ENCODE data around the gene ATF7IP2. TPM values are rescaled to one million over a fixed set of nuclear protein-coding genes. Genes with fewer than 3 reads are reported as not detected.

Gene ATF7IP2
- total and polyA plus RNA-seq, 2 of the 13 experiments (the other 11 are each of a cell fraction or from before 2014, with no cell fraction given) = 117 to 217 TPM

- TF ChIP-seq, protein P1, sequence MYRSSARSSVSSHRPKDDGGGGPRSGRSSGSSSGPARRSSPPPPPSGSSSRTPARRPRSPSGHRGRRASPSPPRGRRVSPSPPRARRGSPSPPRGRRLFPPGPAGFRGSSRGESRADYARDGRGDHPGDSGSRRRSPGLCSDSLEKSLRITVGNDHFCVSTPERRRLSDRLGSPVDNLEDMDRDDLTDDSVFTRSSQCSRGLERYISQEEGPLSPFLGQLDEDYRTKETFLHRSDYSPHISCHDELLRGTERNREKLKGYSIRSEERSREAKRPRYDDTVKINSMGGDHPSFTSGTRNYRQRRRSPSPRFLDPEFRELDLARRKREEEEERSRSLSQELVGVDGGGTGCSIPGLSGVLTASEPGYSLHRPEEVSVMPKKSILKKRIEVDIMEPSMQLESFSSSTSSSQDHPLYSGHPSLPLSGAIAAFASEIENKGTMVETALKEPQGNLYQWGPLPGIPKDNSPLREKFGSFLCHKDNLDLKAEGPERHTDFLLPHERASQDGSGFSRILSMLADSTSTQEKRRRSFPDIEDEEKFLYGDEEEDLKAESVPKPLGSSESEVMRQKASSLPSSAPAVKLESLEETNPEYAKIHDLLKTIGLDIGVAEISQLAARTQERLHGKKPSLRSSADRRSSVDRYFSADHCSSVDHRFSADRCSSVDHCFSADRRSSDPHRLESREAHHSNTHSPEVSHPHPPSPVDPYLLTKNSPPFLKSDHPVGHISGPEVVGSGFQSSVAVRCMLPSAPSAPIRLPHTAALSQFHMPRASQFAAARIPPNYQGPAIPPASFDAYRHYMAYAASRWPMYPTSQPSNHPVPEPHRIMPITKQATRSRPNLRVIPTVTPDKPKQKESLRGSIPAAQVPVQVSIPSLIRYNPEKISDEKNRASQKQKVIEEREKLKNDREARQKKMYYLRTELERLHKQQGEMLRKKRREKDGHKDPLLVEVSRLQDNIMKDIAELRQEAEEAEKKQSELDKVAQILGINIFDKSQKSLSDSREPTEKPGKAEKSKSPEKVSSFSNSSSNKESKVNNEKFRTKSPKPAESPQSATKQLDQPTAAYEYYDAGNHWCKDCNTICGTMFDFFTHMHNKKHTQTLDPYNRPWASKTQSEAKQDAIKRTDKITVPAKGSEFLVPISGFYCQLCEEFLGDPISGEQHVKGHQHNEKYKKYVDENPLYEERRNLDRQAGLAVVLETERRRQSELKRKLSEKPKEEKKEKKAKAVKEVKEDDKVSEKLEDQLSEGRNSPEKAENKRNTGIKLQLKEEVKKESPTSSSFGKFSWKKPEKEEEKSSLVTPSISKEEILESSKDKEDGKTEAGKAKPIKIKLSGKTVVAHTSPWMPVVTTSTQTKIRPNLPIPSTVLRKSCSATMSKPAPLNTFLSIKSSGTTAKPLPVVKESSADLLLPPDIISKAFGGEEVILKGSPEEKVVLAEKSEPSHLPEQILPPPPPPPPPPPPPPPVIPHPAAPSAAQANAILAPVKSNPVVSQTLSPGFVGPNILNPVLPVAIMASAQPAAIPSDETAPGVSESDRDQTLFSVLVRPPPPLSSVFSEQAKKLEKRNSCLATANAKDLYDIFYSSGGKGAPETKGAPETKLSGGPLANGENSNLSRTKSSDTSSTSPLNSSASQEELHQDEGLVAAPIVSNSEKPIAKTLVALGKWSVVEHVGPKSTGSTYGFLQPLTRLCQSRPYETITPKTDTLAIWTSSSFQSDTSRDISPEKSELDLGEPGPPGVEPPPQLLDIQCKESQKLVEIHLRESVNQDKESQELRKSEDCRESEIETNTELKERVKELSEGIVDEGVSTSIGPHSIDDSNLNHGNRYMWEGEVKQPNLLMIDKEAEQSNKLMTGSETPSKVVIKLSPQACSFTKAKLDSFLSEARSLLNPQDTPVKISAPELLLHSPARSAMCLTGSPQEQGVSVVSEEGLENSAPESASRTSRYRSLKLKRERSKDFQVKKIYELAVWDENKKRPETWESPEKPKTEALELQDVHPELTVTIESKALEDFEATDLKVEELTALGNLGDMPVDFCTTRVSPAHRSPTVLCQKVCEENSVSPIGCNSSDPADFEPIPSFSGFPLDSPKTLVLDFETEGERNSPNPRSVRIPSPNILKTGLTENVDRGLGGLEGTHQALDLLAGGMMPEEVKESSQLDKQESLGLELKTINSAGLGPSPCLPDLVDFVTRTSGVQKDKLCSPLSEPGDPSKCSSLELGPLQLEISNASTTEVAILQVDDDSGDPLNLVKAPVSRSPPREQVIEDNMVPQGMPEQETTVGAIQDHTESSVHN (CRISPR knock-in tag; IDR thresholded peaks at IDR 0.05) = no peak
- no peak for TF ChIP-seq PAF1 (CRISPR knock-in tag; IDR thresholded peaks at IDR 0.05)
- 0 out of 2 replicates have a peak, but pooled peaks have one; percentile 66 for TF ChIP-seq ZNF788 (CRISPR knock-in tag; IDR thresholded peaks at IDR 0.05; ENCODE audit: borderline replicate concordance)
- TF ChIP-seq HNF4A (CRISPR knock-in tag; IDR thresholded peaks at IDR 0.05) = peak; percentile 42; the same call in 1 of the 2 replicates
- TF ChIP-seq ZFP36L1 (CRISPR knock-in tag; IDR thresholded peaks at IDR 0.05) = no peak
- no peak for TF ChIP-seq MTF2 (CRISPR knock-in tag; IDR thresholded peaks at IDR 0.05; ENCODE audit: borderline replicate concordance)
- TF ChIP-seq ZNF263 (CRISPR knock-in tag; IDR thresholded peaks at IDR 0.05) = no peak
- TF ChIP-seq NR1H2 (CRISPR knock-in tag; IDR thresholded peaks at IDR 0.05; ENCODE audit: borderline replicate concordance, low read depth) = no peak
- TF ChIP-seq SOX6 (IDR thresholded peaks at IDR 0.05) = no peak
- TF ChIP-seq SOX6 (CRISPR knock-in tag; IDR thresholded peaks at IDR 0.05) = peak; percentile 94
- TF ChIP-seq ZSCAN30 (CRISPR knock-in tag; IDR thresholded peaks at IDR 0.05) = no peak
- TF ChIP-seq, protein P2, sequence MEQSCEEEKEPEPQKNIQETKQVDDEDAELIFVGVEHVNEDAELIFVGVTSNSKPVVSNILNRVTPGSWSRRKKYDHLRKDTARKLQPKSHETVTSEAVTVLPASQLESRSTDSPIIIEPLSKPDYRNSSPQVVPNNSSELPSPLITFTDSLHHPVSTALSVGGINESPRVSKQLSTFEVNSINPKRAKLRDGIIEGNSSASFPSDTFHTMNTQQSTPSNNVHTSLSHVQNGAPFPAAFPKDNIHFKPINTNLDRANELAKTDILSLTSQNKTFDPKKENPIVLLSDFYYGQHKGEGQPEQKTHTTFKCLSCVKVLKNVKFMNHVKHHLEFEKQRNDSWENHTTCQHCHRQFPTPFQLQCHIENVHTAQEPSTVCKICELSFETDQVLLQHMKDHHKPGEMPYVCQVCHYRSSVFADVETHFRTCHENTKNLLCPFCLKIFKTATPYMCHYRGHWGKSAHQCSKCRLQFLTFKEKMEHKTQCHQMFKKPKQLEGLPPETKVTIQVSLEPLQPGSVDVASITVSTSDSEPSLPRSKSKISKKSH (CRISPR knock-in tag; IDR thresholded peaks at IDR 0.05; ENCODE audit: borderline replicate concordance) = no peak
- no peak for TF ChIP-seq NFYB (CRISPR knock-in tag; IDR thresholded peaks at IDR 0.05)
- no peak for TF ChIP-seq JARID2 (CRISPR knock-in tag; IDR thresholded peaks at IDR 0.05; ENCODE audit: insufficient replicate concordance)
- no peak for TF ChIP-seq FIP1L1 (IDR thresholded peaks at IDR 0.05; ENCODE audit: borderline replicate concordance, insufficient read depth, low read depth, low read length)
- TF ChIP-seq SUZ12 (IDR thresholded peaks at IDR 0.05; ENCODE audit: low read depth, low read length) = no peak
- TF ChIP-seq, protein P3, sequence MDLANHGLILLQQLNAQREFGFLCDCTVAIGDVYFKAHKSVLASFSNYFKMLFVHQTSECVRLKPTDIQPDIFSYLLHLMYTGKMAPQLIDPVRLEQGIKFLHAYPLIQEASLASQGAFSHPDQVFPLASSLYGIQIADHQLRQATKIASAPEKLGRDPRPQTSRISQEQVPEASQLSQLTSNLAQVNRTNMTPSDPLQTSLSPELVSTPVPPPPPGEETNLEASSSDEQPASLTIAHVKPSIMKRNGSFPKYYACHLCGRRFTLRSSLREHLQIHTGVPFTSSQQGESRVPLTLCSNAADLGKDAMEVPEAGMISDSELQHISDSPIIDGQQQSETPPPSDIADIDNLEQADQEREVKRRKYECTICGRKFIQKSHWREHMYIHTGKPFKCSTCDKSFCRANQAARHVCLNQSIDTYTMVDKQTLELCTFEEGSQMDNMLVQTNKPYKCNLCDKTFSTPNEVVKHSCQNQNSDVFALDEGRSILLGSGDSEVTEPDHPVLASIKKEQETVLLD (CRISPR knock-in tag; IDR thresholded peaks at IDR 0.05; ENCODE audit: low read depth) = no peak
- TF ChIP-seq GATA4 (IDR thresholded peaks at IDR 0.05; ENCODE audit: borderline replicate concordance, low read depth) = peak; percentile 83
Measured at GRCh38 chr16:10356870-10357842, 28.7 kb upstream of the ATF7IP2 start (continued).
